GM21737 (cell line): ENCODE measurements around the gene STARD10.

Experiments
- ATAC-seq: cut with Tn5 transposase; IDR thresholded peaks from one replicate; pipeline ENCODE4 v1.9.1; 2021; ENCODE audit warnings: mild to moderate bottlenecking, moderate library complexity; ENCODE audit not compliant: unreplicated experiment

STARD10 gene

DNA sequence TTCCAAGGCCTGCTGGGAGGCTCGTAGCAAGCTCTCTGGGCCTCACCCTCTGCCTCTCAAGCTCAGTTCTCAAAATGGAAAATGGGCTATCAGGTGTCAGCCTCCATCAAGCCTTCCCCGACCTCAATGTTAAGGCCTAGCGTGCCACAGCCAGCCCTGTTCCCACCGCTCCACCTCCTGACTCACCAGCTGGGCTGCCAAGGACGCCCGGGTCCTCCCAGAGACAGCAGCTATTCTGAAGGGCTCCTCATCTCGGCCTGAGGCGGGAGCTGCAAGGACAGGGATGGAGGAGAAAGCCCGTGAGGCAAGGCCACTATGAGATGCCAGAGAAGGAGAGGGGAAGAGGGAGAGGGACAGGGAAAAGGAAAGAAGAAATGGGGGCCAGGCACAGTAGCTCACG lies 61.5 kb downstream of the STARD10 start:
- no peak for ATAC-seq

DNA sequence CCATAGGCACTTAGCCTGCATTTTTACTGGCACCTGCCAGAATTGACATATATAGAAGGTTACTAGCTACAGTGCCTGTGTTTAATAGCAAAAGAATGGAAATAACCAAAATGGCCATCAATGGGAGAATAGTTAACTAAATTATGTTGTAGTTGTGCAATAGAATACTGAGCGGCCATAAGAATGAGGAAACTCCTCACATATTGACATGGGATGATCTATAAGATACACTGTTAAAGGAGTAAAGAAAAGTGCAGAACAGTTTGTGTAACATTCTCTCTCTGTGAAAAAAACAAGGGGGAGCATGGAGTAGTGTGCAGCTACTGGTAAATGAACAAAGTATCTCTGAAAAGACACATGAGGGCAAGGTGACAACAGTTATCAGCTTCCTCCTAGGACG lies 63.1 kb downstream of the STARD10 start:
- no peak for ATAC-seq

DNA sequence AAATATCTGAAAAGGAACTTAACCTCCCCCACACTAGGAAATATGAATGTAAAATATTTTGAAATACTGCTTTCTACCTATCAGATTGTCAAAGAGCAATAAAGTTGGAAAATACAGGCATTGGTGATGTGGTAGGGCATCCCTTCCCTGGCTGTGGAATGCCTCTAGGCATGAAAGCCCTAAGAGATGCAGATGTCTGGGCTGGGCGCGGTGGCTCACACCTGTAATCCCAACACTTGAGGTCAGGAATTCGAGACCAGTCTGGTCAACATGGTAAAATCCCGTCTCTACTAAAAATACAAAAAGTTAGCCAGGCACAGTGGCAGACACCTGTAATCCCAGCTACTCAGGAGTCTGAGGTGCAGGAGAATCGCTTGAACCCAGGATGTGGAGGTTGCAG lies 63.6 kb downstream of the STARD10 start:
- no peak for ATAC-seq

DNA sequence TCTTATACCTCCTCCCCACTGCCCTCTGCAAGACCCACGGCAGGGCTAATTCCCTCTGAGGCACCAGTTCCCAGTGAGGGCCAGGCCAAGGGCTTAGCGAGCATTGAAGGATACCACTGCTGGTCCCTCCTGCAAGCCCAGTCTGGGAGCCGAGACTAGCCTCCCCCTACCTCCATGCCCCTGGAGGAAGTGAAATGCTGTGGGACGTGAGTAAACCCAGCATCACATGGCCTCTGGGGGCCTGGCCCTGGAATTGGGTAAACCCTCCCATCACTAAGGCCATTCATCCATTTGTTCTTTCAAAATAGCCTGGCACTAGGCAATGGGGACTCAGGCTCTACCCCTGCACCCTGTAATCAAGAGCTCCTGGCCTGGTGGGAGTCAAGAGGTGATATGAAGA lies 66.3 kb downstream of the STARD10 start:
- no peak for ATAC-seq

DNA sequence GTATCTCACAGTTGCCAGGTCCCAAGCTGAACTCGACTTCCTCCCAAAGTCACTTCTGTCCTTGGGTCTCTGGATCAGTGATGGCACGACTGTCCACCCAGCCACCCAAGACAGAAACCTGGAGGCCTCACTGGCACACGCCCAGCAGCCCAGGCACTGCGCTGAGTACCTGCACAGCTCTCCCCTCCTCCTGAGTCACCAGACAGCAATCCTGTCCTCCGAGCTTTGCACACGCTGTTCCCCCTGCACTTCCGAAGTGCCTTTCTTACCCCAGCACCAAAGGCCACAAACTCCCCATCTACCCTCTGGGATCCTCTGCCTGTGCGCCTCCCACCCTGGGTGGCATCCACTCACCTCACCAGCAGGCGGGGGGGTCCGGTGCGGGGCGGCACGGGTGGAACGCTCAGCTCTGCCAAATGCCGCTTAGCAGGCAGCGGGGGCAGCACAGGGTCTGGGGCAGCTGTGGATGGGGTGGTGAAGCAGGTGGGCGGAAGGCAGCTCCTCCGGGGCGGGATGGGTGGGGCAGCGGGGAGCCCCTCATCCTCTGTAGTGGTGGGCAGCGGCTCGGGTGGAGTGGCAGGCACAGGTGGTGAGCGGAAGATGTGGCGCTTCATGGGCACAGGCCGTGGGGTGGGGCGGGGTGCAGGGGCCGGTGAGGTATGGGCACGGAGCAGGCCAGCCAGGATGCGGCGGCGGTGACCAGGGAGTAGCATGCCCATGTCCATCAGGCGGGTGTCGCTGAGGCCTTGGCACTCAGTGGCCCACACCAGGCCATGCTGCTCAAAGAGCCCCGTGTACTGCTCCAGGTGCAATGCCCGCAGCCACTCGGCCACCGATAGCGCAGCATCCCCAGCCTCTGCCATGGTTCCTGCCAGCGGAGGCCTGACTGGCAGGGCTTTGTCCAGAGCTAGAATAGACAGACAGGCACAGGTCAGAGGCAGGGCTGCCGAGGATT lies 67.3 kb downstream of the STARD10 start:
- ATAC-seq: no peak

DNA sequence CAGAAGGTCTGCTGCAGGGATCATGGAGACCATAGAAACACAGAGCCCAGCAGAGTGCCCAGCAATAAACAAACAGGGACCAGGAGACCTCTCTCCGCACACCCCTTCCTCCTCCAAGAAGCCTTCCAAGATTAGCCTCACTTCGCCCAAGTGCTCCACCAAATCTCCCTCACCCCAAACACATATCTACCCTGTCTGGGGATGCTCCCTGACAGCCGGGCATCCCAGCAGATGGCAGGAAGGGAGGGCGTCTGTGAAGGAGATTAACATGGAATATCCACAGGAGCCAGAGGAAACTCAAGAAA lies 68.2 kb downstream of the STARD10 start:
- no peak for ATAC-seq

DNA sequence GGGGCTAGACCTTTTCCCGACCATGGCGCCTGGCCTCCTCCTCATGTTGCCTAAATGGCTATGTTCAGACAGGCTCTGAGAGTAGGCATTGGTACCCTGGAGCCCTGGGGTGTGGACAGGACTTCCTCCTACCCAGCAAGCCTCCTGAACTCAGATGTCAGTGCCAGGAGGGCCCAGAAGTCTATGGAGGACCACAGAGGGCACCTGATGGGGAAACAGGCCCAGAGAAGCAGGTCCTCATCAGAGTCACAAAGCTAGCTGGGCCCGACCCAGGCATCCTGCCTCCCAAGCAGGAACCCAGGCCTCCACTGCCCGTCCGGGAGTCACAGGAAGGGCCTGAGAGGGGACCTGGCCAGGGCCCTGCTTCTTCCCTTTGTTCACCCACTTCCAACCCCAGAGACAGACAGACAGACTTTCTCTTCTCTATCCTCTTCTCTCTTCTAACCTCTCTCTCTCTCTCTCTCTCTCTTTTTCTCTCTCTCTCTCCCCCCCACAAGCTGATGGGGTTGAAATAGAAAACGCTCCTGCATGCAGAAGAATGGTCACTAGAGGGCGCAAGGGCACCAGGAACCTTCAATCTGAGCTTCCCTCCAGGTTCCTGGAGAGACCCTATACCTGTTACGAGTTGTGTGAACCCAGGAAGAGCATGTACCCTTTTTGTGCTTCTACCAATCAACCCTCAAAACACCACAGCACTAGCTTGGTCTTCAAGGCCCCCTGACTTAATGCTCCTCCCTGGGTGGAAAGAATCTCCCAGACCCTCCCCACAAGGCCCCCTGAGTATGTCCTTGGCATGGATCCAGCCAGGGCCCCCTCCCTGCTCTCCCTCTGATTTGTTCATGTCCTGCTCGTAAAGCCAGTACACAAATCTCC lies 68.8 kb downstream of the STARD10 start:
- no peak for ATAC-seq

DNA sequence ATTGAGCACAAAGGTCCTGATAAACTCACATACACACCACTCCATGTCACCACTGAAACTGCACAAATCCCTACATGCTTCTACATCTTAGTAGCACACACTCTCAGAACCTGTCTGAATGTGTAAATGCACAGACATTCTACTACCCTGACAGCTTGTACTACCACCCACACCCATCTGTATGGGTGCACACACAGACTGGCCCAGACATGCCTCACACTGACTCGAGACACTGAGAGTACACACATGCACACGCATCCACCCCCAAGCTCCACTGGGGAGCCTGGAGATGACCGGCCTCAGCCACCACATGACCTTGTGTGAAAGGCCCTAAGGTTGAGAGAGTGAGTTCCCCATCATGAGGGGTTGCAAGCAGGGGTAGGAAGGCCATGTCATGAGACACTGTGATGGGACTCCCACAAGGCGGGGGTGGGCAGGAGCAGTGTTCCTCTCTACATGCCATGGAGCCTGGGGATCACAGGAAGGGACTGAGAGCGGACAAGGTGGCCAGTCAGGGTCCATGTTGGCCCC lies 69.8 kb downstream of the STARD10 start:
- ATAC-seq: no peak

DNA sequence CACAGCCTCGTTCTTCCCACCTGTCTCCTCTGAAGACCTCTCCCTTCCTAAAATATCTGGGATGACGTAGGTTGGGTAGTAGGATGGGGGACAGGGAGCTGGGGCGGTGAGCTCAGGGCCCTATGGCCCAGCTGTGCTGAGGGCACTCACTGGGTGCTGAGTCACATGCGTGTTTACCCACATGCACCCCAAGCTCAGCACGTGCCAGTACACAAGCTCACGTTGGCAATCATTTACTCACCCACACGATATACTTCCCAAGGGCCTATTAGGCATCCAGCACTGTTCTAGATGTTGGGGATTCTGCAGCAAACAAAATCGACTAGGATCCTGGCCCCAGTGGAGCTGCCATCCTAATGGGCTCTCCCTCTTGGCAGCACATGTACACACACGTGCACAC lies 70.3 kb downstream of the STARD10 start:
- no peak for ATAC-seq

DNA sequence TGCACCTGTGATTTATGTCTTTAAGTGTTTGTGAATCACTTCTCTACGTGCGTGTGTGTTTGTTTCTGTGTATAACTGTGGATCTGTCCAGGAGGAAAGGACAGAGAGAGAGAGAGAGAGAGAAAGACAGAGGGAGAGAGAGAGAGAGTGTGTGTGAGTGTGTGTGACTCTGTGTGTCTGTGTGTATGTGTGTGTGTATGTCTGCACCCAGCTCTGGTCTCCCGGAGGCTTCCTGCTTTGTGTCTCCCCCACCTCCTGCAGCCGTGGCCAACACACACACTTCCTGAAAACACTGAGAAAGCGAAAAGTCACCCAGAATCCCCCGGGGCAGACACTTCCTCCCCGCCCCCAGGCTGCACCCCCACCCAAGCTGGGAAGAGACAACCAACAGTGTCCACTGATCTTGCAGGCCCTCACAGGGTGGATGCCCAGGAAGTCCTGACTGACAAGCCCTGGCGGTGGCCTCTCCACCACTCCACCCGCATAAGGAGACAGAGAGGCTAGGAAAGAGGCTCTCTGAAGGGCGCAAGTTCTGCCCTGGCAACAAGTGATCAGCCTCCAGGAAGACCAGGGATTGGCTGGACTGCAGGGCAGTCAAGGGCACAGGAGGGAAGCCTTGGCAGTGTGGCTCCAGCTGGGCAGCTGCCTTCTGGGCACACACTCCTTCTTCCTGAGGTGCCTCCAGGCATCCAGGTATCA lies 71.6 kb downstream of the STARD10 start:
- peak; percentile 58 for ATAC-seq

DNA sequence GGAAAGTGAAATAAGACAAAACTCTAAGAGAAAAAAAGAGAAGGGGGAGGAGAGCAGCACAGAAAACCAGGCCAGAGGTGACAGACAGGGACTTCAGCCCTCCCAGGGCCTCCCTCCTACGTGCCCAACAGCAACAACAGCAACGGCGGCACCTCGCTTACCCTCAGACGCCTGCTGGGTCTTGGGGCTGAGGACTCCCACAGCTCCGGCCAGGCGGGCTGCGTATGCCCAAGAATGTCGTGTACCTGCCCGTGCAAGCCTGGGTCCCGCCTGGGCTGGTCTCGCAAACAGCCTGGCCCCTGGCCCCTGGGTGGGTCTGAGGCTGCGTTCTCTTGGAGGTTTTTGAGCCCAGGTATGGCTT lies 72.2 kb downstream of the STARD10 start:
- no peak for ATAC-seq

DNA sequence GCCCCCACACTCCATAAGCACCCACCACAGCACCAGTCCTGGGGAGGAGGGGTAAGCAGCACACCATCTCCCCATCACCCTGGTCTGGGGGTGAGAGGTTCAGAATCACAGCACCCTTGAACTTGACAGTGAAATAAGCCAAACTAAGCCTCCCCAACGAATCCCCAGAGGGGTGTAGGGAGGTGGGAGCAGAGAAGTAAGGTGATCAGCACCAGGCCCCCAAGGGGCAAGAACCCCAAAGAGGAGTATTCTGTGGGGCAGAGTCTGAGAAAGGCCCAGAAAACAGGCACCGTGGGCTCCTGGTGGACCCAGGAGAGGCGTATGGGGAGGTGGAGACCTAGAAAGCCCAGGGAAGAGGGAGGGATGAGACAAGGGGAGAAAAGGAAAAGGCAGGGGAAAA lies 72.6 kb downstream of the STARD10 start:
- no peak for ATAC-seq

DNA sequence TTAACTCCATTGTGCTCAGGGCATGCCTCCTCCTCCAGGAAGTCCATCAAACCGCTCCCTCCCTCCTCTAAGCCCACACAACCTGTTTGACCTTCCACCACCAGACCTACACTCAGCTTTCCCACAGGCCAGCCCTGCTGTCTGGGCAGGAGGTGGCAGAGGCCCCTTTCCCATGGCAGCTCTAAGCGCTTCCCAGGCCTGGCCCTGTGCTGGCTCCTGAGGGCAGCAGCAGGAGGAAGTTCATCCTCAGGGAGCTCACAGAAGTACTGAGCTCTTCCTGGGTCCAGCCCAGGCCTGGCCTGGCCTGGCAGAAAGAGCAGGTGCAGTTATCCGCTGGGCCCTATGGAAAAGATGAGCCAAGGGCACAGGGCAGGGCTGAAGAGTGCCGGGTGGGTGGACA lies 73.1 kb downstream of the STARD10 start:
- ATAC-seq: no peak

DNA sequence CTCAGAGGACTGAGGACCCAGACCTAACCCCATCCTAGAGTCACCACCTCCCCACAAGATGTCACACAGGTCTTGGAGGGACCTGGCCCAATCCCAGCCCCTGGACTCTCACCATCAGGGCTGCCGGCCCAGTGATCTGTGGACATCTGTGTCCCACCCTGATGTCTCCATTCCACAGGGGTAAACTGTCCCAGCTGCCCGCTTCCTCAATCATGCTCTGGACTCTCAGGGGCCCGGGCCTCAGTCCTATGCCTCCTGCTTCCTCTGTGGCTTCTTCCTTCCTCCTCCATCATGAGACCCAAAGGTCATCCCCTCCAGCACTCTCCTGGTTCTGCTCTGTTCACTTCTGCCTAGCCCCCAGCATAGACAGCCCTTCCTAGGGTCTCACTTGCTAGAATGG lies 73.8 kb downstream of the STARD10 start:
- ATAC-seq: no peak

DNA sequence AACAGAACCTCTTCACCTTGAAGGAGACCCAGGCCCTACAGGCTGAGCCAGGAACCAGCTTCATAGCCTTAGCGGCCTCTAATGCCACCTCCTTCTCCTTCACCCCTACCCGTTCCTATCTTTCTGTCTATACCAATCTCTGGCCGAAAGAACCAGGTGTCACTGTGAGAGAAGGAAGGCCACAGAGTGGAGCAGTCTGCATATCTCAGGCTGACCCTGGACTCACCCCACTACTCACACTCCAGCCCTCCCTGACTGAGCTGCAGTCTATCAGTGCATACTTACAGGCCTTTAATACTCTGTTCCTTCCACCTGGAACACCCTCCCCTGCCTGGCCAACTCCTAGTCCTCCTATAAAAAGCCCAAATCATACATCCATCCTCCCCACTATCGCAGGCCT lies 74.3 kb downstream of the STARD10 start:
- ATAC-seq: no peak

DNA sequence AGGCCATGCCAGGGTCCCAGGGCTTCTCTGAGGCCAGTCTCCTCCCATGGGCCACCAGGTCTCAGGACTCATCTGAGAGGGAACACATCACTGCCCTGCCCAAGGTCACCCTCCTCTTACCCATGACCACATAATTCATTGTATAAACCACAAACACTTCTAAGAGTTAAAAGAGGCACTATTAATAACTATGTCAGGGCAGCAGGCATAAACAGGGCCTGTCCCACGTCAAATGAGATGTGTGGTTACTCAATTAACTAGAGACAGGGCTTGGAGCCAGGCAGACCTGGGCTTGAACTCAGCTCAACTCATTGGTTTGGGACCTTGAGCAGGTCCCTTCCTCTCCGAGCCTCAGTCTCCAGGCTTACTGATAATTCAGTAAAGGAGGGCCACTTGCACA lies 74.7 kb downstream of the STARD10 start:
- ATAC-seq: no peak

DNA sequence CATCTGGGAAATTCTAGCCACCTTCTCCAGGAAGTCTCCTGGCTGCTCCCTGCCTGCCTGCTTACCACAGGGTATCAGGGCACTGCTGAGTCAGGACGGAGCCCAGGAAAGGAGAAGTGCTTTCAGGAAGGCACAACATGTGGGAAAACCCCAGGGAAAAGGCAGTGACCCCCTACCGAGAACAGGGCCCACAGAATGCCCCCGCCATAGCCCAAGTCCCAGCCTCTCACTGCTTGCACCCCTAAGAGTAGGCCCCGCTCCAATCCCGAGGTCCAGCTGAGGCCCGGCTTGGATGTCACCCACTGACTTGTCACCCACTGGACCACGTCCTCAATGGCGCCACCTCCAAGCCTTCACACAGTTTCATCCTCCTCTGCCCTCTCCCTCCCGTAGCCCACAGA lies 75.7 kb downstream of the STARD10 start:
- no peak for ATAC-seq

DNA sequence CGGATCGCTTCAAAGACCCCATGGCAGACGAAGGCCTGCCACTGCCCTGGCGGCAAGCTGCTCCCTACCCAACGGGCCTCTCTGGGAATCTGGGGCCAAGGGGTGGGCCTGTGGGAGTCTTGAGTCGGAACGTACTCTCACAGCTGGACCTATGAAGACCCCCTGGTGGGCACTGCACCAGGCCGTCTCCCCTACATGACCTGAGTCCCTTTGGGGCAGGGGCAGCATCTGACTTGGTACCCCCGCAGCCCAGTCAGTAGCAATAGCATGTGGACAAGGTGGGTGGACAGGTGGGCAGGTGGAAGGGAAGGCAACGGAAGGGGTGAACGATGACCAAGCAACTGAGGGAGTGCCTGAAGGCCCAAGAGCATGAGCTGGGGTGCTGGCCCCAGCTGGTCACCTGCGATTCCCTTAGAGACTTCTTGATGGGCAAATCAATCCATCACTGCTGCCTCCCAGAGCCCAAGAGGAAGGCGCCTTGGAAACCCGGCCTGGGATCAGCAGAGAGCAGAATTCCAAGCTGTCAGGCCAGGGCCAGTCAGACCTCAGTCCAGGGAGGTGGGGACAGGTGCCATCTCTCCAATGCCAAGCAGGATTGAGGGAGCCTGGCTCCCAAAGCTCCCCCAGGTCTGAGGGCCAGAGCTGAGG lies 76.9 kb downstream of the STARD10 start:
- ATAC-seq: no peak

DNA sequence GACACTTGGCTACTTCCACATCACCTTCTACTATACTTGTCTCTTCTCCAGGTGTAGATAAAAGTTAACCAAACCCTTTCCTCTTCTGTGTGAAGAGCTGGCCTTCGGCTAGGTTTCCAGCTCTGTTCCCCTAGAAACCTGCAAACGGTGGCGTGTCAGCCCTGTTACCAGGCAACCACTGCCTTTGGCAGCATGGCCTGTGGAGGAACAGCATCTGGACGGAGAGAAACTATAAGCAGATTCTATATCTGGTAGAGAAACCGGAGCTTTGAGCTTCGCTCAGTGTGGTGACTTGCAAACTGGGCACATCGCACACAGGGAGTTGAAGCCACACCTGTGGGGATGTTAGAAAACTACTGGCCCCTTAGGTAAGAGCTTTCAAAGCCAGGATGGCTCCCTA lies 77.6 kb downstream of the STARD10 start:
- no peak for ATAC-seq

DNA sequence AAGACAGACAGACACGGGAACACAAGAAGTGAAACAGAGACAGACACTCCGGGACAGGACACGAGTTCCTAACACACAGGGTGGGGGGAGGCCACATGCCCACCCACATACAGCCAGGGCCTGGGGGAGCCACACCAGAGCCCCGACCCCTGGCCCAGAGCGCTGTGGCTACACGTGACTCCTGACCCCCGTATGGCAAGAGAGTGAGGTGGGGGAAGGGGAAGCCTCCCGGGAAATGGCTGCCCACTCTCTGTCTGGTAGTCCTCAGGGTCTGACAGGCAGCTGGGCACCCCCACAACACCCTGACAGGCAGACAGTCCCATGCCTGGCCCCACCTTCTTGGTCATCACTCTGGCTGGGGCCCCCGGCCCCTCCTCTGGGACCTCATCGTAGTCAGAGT lies 81.0 kb downstream of the STARD10 start:
- ATAC-seq: no peak
